Astrocyte (in vitro differentiated cells and primary cell): ENCODE results near the gene MTHFSD.
A peak's percentile ranks its signal among the peaks of the same experiment; 100 is the strongest.

Source experiments
- CTCF ChIP-seq: IDR thresholded peaks from 2 replicates; pipeline ENCODE4 v1.5.1; 2011; ENCODE audit warnings: low read depth, mild to moderate bottlenecking, inconsistent platforms, low read length, moderate library complexity; ENCODE audit not compliant: insufficient read depth
- EZH2 ChIP-seq: IDR thresholded peaks from 2 replicates; pipeline ENCODE4 v1.6.1; 2012; ENCODE audit warnings: mild to moderate bottlenecking, low read length, inconsistent platforms; ENCODE audit not compliant: insufficient read depth

GRCh38 chr16:86496929-86497461 lies 58.0 kb downstream of the MTHFSD start:
- TF ChIP-seq CTCF (no peak), EZH2 (peak; percentile 69)
